Epithelial cell of proximal tubule (primary cell): ENCODE data around the gene B3GALT6. TPM values are rescaled to one million over a fixed set of nuclear protein-coding genes. Genes with fewer than 3 reads are reported as not detected.

Source experiments
- DNase-seq: peaks from one replicate; pipeline ENCODE4 v3.0.0-alpha.2; 2011; ENCODE audit warnings: low read depth
- H3K4me3 ChIP-seq: 2 replicates; pipeline ENCODE4 v1.5.1; 2011; ENCODE audit warnings: low read depth, mild to moderate bottlenecking, low read length
- CTCF ChIP-seq: conservative IDR thresholded peaks from 2 replicates; pipeline ENCODE4 v1.5.1; 2012; ENCODE audit warnings: low read depth, mild to moderate bottlenecking, low read length
- total RNA-seq: library from RNA; depleted of rRNA; stranded (reverse); fragments of >200 nt; gene quantifications from 2 replicates; pipeline ENCODE4 v1.2.3, GENCODE V29; 2015

The B3GALT6 gene
- total RNA-seq, 1 donor from 2014 or later, result 36.6 TPM

DNA sequence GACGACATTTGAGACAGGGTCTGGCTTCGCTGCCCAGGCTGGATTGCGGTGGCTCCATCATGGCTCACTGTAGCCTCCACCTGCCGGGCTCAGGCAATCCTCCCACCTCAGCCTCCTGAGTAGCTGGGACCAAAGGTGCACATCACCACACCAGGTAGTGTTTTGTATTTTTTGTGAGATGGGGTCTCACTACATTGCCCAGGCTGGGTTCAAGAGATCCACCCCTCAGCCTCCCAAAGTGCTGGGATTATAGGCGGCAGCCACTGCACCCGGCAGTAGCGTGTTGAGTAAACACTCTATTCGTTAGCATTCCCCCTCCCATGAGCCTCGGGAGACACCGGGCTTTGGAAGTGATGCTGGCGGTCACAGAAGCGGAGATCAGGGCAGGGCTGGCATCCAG, 21.3 kb downstream of the B3GALT6 start:
- DNase-seq, result no peak
- no peak for TF ChIP-seq CTCF
- no peak overlapping the region for H3K4me3 ChIP-seq

- no peak overlapping the region for H3K4me3 ChIP-seq
- no peak for TF ChIP-seq CTCF
- no peak for DNase-seq
Measured at GRCh38 chr1:1253972-1254666, 22.1 kb downstream of the B3GALT6 start.

GRCh38 chr1:1254667-1254998, 22.6 kb downstream of the B3GALT6 start:
- H3K4me3 ChIP-seq, result no peak overlapping the region
- TF ChIP-seq CTCF, result no peak
- no peak for DNase-seq

DNA sequence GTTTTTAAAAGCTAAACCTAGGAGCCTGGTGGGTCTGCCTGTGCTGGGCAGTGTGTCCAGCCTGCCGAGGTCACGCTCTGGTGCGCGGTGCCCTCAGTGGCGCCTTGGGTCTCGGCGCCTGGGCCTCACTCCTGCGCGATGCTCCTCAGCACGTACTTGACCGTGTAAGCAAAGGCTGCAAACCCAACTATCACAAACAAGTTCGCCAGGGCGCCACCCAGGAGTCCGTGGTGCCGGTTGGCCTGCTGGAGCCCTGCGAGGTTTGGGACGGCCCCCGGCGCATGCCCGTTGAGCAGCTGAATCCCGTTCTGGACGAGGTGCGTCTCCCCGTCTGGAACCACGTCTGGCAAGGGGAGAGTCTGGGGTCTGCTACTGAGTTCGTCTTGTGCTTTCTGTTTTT, 23.0 kb downstream of the B3GALT6 start:
- DNase-seq, result no peak
- no peak overlapping the region for H3K4me3 ChIP-seq
- no peak for TF ChIP-seq CTCF

DNA sequence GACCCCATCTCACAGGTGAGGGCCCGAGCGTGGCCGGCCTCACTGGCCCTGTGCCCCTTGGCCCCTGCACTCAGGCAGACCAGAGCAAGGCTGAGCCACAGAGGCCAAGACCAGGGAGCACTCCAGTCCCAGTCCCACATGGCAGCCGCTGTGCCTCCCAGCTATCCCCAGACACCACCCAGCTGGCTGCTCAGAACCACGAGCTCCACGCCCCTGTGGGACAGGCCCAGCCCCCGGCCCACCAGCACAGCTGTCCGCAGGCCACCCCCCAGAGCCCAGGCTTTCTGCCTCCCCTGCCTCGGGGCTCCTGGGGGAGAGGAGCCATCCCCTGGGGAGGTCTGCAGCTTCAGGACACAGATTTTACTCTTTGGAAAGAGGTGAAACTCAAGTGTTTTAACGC, 23.6 kb downstream of the B3GALT6 start:
- TF ChIP-seq CTCF, result no peak
- no peak overlapping the region for H3K4me3 ChIP-seq

GRCh38 chr1:1256956-1257871, 25.2 kb downstream of the B3GALT6 start:
- no peak for DNase-seq
- no peak overlapping the region for H3K4me3 ChIP-seq
- no peak for TF ChIP-seq CTCF

More for the DNA sequence above, 23.6 kb downstream of the B3GALT6 start:
- no peak for DNase-seq
